AG09309 (cell line): ENCODE data around the gene ABTB2.

Experiments
- DNase-seq: peaks from one replicate; pipeline ENCODE4 v3.0.0-alpha.2; 2010; ENCODE audit warnings: low read depth
- H3K4me3 ChIP-seq: 2 replicates; pipeline ENCODE4 v1.5.1; 2011; ENCODE audit warnings: mild to moderate bottlenecking, low read depth, low read length, moderate library complexity; ENCODE audit not compliant: control insufficient read depth
- CTCF ChIP-seq: IDR thresholded peaks from 2 replicates; pipeline ENCODE4 v1.5.1; 2011; ENCODE audit warnings: mild to moderate bottlenecking, low read depth, low read length, inconsistent platforms; ENCODE audit not compliant: insufficient read depth, control insufficient read depth; ENCODE audit errors: missing control alignments

ABTB2 gene

GRCh38 chr11:34271727-34272126, 86.1 kb downstream of the ABTB2 start:
- no peak overlapping the region for H3K4me3 ChIP-seq
- DNase-seq, result no peak
- no peak for TF ChIP-seq CTCF

GRCh38 chr11:34270711-34271110, 87.1 kb downstream of the ABTB2 start:
- no peak for TF ChIP-seq CTCF
- DNase-seq, result no peak
- H3K4me3 ChIP-seq, result no peak overlapping the region

- TF ChIP-seq CTCF, result no peak
- no peak overlapping the region for H3K4me3 ChIP-seq
- DNase-seq, result no peak
Observed at GRCh38 chr11:34269694-34270245, 88.0 kb downstream of the ABTB2 start.

DNA sequence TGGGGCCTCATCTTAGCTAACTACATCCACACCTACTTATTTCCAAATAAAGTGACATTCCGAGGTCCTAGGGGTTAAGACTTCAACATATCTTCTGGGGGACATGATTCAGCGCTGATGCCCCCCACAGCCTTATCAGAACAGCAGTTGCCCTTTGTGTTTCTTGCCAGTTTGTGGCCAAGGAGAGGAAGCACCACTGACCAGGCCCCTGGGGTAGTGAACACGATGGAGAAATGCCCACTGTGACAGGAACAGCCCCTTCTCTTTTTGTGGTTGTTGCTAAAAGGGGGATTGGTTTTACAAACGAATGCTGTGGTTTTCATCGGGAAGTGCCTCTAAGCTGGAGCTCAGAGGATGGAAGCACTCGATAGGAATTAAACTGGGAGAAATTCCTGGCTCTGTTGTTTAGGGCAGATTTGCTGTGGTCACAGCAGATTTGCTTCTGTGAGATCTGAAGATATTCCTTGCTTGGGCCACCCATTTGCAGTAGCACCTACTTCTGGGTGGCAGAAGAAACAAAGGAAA, 88.8 kb downstream of the ABTB2 start:
- DNase-seq, result no peak
- no peak overlapping the region for H3K4me3 ChIP-seq
- TF ChIP-seq CTCF, result no peak

DNA sequence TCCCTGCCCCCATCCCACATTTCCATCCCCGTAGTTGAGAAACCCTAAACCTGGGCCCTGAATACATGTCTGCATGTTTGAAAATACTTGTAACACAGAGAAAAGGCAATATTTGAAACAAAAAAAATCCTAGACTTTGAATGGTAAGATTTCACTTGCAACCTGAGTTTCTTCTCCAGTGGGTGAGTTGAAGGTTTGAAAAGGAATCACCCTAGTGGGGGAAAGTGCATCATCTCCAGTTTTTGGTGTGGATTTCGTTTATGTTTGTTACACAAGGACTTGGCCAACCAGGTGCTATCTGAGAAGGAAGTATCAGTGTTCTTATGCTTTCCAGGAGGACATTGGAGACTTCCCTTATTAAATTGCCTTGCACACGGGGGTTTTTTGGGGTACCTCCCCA, 90.4 kb downstream of the ABTB2 start:
- no peak overlapping the region for H3K4me3 ChIP-seq
- no peak for DNase-seq
- TF ChIP-seq CTCF, result no peak

GRCh38 chr11:34267013-34267412, 90.8 kb downstream of the ABTB2 start:
- no peak overlapping the region for H3K4me3 ChIP-seq
- no peak for TF ChIP-seq CTCF
- no peak for DNase-seq

- DNase-seq, result peak; percentile 82
- no peak for TF ChIP-seq CTCF
- H3K4me3 ChIP-seq, result no peak overlapping the region
Observed at GRCh38 chr11:34266090-34266912, 91.5 kb downstream of the ABTB2 start.
